HEK293 (cell line): Measurements from ENCODE around the gene LDLR.

Source experiments
- INSM2 ChIP-seq: fragments of 450-650 bp; formaldehyde crosslinking; IDR thresholded peaks from 2 replicates; pipeline ENCODE4 v1.5.1; 2016; ENCODE audit warnings: missing biosample characterization, missing genetic modification characterization
- KLF7 ChIP-seq: fragments of 450-650 bp; formaldehyde crosslinking; IDR thresholded peaks from 2 replicates; pipeline ENCODE4 v1.5.1; 2016; ENCODE audit warnings: missing biosample characterization, missing genetic modification characterization, borderline replicate concordance
- PRDM1 ChIP-seq: fragments of 450-650 bp; formaldehyde crosslinking; IDR thresholded peaks from 2 replicates; pipeline ENCODE4; 2016; ENCODE audit warnings: missing biosample characterization, missing genetic modification characterization
- PRDM2 ChIP-seq: fragments of 450-650 bp; formaldehyde crosslinking; IDR thresholded peaks from 2 replicates; pipeline ENCODE4 v1.5.1; 2016; ENCODE audit warnings: missing biosample characterization, missing genetic modification characterization, borderline replicate concordance
- RBAK ChIP-seq: fragments of 450-650 bp; formaldehyde crosslinking; IDR thresholded peaks from 2 replicates; pipeline ENCODE4 v1.5.1; 2016; ENCODE audit warnings: missing biosample characterization, missing genetic modification characterization
- REPIN1 ChIP-seq: fragments of 450-650 bp; formaldehyde crosslinking; IDR thresholded peaks from 2 replicates; pipeline ENCODE4 v1.5.1; 2017; ENCODE audit warnings: missing biosample characterization, missing genetic modification characterization, low read depth
- SP3 ChIP-seq: fragments of 450-650 bp; formaldehyde crosslinking; IDR thresholded peaks from 2 replicates; pipeline ENCODE4 v1.5.1; 2016; ENCODE audit warnings: missing biosample characterization, missing genetic modification characterization
- ZBTB1 ChIP-seq: fragments of 450-650 bp; formaldehyde crosslinking; IDR thresholded peaks from 2 replicates; pipeline ENCODE4 v1.5.1; 2016; ENCODE audit warnings: missing biosample characterization, missing genetic modification characterization
- ZBTB10 ChIP-seq: fragments of 450-650 bp; formaldehyde crosslinking; IDR thresholded peaks from 2 replicates; pipeline ENCODE4 v1.5.1; 2016; ENCODE audit warnings: missing biosample characterization, missing genetic modification characterization
- ZBTB7A ChIP-seq: fragments of 450-650 bp; formaldehyde crosslinking; IDR thresholded peaks from 2 replicates; pipeline ENCODE4 v1.5.1; 2016; ENCODE audit warnings: low read depth, missing biosample characterization, missing genetic modification characterization
- ZBTB8A ChIP-seq: fragments of 450-650 bp; formaldehyde crosslinking; IDR thresholded peaks from 2 replicates; pipeline ENCODE4 v1.5.1; 2016; ENCODE audit warnings: missing biosample characterization, missing genetic modification characterization
- ZFP41 ChIP-seq: fragments of 450-650 bp; formaldehyde crosslinking; IDR thresholded peaks from 2 replicates; pipeline ENCODE4 v1.5.1; 2016; ENCODE audit warnings: missing biosample characterization, missing genetic modification characterization, borderline replicate concordance
- ZIC2 ChIP-seq: fragments of 450-650 bp; formaldehyde crosslinking; IDR thresholded peaks from 2 replicates; pipeline ENCODE4 v1.5.1; 2016; ENCODE audit warnings: missing biosample characterization, missing genetic modification characterization
- ZNF138 ChIP-seq: fragments of 450-650 bp; formaldehyde crosslinking; IDR thresholded peaks from 2 replicates; pipeline ENCODE4 v1.5.1; 2016; ENCODE audit warnings: missing biosample characterization, missing genetic modification characterization, borderline replicate concordance
- ZNF157 ChIP-seq: fragments of 450-650 bp; formaldehyde crosslinking; IDR thresholded peaks from 2 replicates; pipeline ENCODE4 v1.5.1; 2016; ENCODE audit warnings: missing biosample characterization, missing genetic modification characterization
- ZNF16 ChIP-seq: fragments of 450-650 bp; formaldehyde crosslinking; IDR thresholded peaks from 2 replicates; pipeline ENCODE4 v1.5.1; 2016; ENCODE audit warnings: low read depth, missing biosample characterization, missing genetic modification characterization
- ZNF19 ChIP-seq: fragments of 450-650 bp; formaldehyde crosslinking; IDR thresholded peaks from 2 replicates; pipeline ENCODE4; 2016; ENCODE audit warnings: missing biosample characterization, missing genetic modification characterization, low read depth
- ZNF2 ChIP-seq: fragments of 450-650 bp; formaldehyde crosslinking; IDR thresholded peaks from 2 replicates; pipeline ENCODE4 v1.5.1; 2016; ENCODE audit warnings: missing biosample characterization, missing genetic modification characterization
- ZNF324 ChIP-seq: fragments of 450-650 bp; formaldehyde crosslinking; IDR thresholded peaks from 2 replicates; pipeline ENCODE4 v1.5.1; 2016; ENCODE audit warnings: missing biosample characterization, missing genetic modification characterization
- ZNF341 ChIP-seq: fragments of 450-650 bp; formaldehyde crosslinking; IDR thresholded peaks from 2 replicates; pipeline ENCODE4; 2016; ENCODE audit warnings: low read depth, missing biosample characterization, missing genetic modification characterization
- ZNF366 ChIP-seq: fragments of 450-650 bp; formaldehyde crosslinking; conservative IDR thresholded peaks from 2 replicates; pipeline ENCODE4 v1.5.1; 2016; ENCODE audit warnings: missing biosample characterization, missing genetic modification characterization
- ZNF394 ChIP-seq: fragments of 450-650 bp; formaldehyde crosslinking; IDR thresholded peaks from 2 replicates; pipeline ENCODE4 v1.5.1; 2016; ENCODE audit warnings: missing biosample characterization, missing genetic modification characterization, mild to moderate bottlenecking, moderate library complexity, borderline replicate concordance
- ZNF529 ChIP-seq: fragments of 450-650 bp; formaldehyde crosslinking; IDR thresholded peaks from 2 replicates; pipeline ENCODE4 v1.5.1; 2017; ENCODE audit warnings: missing genetic modification characterization, missing biosample characterization; ENCODE audit not compliant: insufficient replicate concordance
- ZNF621 ChIP-seq: fragments of 450-650 bp; formaldehyde crosslinking; IDR thresholded peaks from 2 replicates; pipeline ENCODE4 v1.5.1; 2017; ENCODE audit warnings: missing biosample characterization, missing genetic modification characterization
- ZSCAN5A ChIP-seq: fragments of 450-650 bp; formaldehyde crosslinking; IDR thresholded peaks from 2 replicates; pipeline ENCODE4 v1.5.1; 2016; ENCODE audit warnings: missing biosample characterization, missing genetic modification characterization

The LDLR gene

GRCh38 chr19:11137542-11138384, 48.5 kb downstream of the LDLR start (continued):
- TF ChIP-seq INSM2 (tag by site-specific recombination) (no peak), ZNF2 (tag by site-specific recombination) (0 out of 2 replicates have a peak, but pooled peaks have one; percentile 44), ZNF138 (no peak), ZNF16 (tag by site-specific recombination) (no peak), REPIN1 (no peak), ZNF529 (tag by site-specific recombination) (no peak), ZNF366 (tag by site-specific recombination) (peak; percentile 59), ZBTB1 (no peak), ZNF324 (tag by site-specific recombination) (no peak), ZIC2 (tag by site-specific recombination) (peak; percentile 63), ZNF157 (no peak), PRDM2 (tag by site-specific recombination) (no peak), ZFP41 (no peak), ZNF394 (tag by site-specific recombination) (peak; percentile 59; the same call in 1 of the 2 replicates), ZBTB8A (peak; percentile 98), KLF7 (tag by site-specific recombination) (no peak), ZBTB10 (tag by site-specific recombination) (no peak), ZNF341 (peak; percentile 62), ZSCAN5A (tag by site-specific recombination) (no peak), PRDM1 (tag by site-specific recombination) (no peak), ZNF19 (tag by site-specific recombination) (no peak), ZBTB7A (tag by site-specific recombination) (peak; percentile 0; the same call in 1 of the 2 replicates), RBAK (tag by site-specific recombination) (no peak), SP3 (tag by site-specific recombination) (peak; percentile 68), ZNF621 (tag by site-specific recombination) (no peak)
